ENCODE measurements around the gene ARL6IP5.

ARL6IP5 gene

GRCh38 chr3:69084326-69085167, at the start of gene ARL6IP5:
Gene ARL6IP5 (plus strand): TSS chr3:69084937. CDS start chr3:69085048, 111 bp downstream.
- peak; percentile 96 for DNase-seq

DNA sequence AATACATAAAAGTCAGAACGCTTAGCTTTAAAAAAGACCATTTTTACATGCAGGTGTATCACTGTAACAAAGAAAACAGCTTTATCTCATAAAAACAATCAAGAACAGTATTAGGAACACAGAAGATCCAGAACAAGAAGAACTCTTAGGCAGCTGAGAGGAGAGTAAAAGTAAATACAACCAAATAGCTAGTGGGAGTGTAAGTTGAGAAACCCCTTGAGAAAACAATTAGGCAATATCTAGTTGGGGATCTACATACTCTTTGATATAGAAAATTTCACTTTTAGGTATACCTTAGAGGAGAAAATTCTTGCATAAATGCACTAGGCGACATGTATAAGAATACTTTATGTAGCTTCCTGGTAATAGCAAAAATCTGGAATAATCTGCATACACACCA, 40.1 kb upstream of the ARL6IP5 start:
- DNase-seq = no peak

DNA sequence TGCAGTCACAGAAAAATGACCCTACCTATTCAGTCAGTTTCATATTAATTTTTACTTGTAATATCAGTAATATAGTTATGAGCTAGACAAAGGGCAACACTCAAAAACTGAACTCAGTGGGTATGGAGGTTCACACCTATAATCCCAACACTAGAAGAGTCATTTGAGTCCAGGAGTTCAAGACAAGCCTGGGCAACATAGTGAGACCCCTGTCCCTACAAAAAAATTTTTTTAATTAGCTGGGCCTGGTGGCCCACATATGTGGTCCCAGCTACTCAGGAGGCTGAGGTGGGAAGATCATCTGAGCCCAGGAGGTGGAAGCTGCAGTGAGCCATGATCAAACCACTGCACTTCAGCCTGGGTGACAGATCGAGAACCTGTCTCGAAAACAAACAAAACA, 35.7 kb upstream of the ARL6IP5 start:
- DNase-seq = no peak

- DNase-seq = peak; percentile 100
Measured at GRCh38 chr3:69051756-69052471, 32.8 kb upstream of the ARL6IP5 start, which contains the start of gene TMF1. Gene TMF1 (minus strand): TSS chr3:69052333. CDS start chr3:69052086, 247 bp downstream.

DNA sequence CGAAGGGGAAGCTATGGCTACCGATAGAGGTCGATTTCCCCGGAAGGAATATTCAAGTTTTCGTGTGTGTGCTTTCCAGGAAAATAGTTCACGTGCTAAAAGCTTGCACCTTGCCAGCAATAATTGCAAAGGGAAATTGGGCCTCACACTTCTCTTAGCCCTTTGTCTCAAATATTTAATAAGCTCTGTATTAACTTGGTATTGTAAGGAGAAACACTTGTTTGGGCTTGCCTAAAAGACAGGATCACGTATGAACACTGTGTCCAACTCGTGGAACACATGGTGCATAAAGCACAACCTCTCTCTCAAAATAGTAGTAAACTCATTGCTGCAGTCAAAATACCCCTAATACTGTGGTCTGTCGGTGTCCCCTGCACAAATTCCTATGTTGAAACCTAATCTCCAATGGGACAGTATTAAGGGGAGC, 32.3 kb upstream of the ARL6IP5 start:
- no peak for DNase-seq

DNA sequence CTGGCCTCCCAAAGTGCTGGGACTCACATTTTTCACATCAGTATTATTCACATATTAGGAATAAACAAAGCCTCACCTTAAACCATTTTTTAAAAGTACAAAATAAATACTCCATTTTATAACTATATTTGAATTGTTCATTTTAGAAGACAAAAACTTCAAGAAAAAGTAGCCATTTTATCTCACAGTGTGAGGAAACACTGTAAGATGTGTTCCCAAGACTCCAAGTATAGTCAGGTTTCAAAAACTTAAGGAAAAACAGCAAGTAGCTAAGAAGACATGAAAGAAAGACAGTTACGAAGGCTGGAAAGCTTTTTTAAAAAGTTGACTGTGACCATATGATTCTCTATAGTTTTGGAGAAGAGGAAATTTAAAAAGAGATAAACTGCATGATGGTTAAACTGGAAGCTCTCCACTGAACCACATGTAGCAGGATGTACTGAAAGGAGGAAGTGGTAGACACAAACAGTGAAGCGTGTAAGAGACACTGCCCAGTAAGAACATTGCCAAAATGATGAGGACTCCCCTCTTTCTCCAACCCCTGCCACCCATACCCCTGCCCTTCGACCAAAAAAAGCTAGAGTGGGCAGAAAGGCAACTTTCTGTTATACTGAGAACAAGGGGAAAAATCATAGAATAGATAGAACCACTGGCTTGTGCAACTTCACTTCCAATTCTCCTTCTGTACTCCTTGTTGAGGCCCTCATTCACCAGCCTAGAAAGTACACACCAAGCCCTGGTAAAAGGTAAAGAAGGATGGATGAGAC, 26.4 kb upstream of the ARL6IP5 start:
- no peak for DNase-seq

- DNase-seq = no peak
Measured at GRCh38 chr3:69058947-69059224, 25.9 kb upstream of the ARL6IP5 start.

DNA sequence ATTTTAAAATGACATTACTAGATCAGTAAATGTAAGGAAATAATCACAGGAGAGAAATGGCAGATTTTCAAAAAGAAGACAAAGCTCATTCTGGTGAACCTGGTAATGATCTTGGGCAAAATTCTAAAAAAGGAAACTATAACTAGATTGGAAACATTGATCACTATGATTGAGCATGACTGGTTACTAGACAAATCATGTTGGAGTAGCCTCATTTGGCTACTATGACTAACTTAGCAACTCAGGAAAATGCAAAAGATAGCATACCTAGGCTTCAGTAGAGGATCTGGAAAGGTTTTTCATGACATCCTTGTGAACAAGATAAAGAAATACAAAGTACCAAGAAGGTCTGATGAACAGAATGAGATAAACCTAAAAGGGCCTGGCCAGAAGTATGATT, 25.0 kb upstream of the ARL6IP5 start:
- DNase-seq = no peak

DNA sequence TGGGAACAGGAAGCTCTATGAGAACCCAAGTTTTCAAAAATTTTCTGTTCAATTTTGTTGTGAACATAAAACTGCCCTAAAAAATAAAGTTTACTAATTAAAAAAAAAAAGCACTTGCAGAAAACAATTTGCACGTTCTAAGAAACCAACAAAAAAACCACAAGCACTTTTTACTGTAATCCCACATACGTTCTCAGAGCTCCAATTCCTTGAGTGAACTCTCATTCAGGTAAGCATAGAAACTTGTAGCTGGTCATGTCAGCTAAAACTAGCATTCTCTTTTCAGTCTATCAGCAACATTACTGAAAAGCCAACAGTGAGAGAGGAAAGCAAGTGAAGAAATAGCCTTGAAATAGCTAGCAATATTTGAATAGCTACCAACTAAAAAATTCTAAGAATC, 21.1 kb upstream of the ARL6IP5 start:
- DNase-seq = no peak

DNA sequence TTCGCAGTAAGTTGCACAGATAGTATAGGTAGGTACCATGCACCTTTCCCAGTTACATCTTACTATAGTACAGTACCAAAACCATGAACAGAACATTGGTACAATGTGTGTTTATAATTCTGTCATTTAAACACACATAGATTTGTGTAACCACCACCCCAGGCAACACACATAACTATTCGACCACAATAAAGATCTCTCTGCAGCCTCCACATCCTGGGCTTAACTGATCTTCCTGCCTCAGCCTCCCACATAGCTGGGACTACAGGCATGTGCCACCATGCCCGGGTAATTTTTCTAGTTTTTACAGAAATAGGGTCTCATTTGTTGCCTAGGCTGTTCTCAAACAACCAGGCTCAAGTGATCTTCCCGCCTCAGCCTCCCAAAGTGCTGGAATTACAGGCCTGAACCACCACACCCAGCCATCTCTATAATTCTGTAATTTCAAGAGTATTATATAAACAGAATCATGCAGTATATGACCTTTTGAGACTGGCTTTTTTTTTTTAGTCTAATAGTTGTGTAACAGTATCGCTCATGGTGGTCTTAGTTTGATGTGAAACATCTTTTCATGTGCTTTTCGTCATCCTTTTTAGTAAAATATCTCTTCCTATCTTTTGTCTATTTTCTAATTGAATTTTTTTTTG, 19.3 kb upstream of the ARL6IP5 start:
- no peak for DNase-seq

GRCh38 chr3:69066121-69066520, 18.6 kb upstream of the ARL6IP5 start:
- no peak for DNase-seq

GRCh38 chr3:69072928-69073327, 11.8 kb upstream of the ARL6IP5 start:
- no peak for DNase-seq

DNA sequence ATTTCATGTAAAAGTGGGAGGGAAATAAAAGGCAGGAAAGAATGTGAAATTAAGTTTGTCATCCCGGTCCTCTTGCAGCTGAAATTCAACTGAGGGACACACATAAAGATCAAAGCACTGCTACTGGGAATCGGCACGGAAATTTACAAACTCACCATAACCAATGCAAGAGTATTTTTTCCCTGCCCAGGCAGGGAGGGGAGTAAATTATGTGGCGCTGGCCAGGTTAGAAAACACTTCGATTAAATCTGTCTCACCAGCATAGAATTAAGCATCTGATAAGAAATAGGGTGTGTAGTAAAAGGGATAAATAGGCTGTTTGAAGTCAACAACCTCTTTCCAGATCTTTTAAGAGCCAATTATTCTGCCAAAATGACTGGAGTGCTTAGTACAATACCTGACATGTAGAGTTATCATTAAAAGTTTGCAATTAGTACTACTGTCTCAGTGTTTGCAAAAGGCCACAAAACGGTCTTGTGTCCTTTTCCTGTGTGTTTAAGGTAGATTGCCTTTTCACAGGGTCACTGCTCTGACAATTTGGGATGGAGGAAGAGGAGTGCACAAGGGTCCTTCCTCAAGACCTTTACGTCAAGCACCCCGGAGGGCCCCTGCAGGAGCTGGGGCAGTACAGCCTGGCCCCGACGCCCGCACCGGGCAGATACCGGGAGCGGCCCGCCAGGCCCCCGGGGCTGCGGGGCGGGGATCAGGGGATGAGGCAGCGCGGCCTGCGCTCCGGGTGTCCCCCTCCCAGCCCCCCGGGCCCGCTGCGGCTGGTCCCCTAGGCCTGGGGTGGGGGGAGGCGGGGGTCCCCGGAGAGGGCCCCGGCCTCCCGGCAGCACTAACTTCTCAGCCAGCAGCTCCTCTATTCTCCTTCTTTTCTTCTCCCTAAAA, 5.2 kb upstream of the ARL6IP5 start:
- peak; percentile 70 for DNase-seq

DNA sequence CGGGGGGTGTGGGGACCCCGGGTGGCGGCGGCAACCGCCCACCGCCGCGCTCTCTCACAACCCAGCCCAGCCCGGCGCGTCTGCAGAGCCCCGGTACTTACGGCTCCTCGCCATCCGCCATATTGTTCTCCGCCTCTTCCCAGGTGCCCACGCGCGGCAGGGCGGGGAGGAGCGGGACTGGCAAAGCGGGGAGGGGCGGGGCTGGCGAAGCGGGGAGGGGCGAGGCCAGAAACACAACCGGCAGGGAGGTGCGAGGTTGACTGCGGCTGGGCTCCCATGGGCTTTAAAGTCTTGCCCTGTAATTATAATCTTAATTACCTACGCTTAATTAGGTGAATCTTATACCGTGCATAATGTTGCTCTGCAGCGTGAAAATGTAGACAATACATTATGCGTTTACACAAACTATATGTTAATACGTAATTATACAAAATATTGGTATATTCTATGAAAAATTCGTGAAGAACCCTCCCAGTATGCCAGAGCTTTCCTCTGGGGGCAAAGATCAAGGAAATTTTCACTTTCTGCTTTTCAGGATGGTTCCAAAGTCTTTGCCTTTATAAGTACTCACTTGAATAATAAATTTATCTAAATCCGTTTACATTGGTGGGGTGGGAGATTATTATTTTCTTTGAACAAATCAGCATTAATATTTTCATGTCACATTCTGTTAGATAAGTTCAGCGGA, 4.4 kb upstream of the ARL6IP5 start, which contains the start of gene UBA3:
Gene UBA3 (minus strand): TSS at position 133 of the 688 bp plus-strand sequence. CDS start 12 bp downstream, at position 121.
- DNase-seq = peak; percentile 95

GRCh38 chr3:69081583-69082262, 3.0 kb upstream of the ARL6IP5 start:
- DNase-seq = peak; percentile 45

GRCh38 chr3:69082361-69082760, 2.4 kb upstream of the ARL6IP5 start:
- DNase-seq = no peak

- peak; percentile 35 for DNase-seq
Measured at GRCh38 chr3:69082805-69083204, 1.9 kb upstream of the ARL6IP5 start.

DNA sequence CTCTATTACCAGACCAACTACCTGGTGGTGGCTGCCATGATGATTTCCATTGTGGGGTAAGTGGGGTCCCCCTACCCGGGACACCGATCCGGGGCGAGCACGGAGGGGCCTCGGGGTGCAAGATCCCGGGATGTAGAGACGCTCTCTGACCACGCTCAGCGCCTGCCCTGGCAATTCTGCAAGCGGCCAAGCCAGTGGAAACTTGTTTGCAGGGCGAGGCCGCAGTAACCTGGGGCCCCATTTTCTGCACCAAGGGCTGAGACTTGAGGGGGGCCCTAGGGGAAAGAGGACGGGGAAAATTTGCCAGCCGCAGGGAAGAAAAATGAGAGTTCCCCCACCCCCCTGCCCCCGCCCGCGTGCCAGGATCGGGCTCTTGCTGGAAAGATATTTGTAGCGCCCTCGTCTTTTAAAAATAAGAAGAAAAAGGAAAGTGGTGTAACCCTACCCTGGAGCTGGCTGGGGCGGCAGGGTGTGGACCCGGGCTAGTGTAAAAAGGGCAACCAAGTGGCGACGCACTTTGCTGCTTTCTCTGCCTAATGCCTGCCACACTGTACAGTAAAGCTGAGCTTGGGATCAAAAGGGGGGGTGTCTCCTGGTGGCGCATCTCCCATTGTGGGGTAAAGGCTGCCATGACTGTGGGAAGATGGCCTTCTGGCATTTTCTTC, 563 bp downstream of the ARL6IP5 start:
- DNase-seq = peak; percentile 64

- peak; percentile 67 for DNase-seq
Measured at GRCh38 chr3:69085833-69086722, 1.3 kb downstream of the ARL6IP5 start.

Measured in eye (tissue), 1 donor.